Panc1 (cell line): Measurements from ENCODE around the gene LARP1. TPM values are rescaled to one million over a fixed set of nuclear protein-coding genes. Genes with fewer than 3 reads are reported as not detected.

Experiments
- ATAC-seq: fragments of 200-7000 bp; cut with Tn5 transposase; 2 replicates; pipeline ENCODE4 v1.9.1; 2020; ENCODE audit warnings: mild to moderate bottlenecking, moderate library complexity
- BruUV-seq: library from RNA; stranded (reverse); fragments of 400-500 nt; replicated peaks from 2 replicates; lab custom pipeline; 2021; lab: Mats Ljungman, UMichigan
- CTCF ChIA-PET: fragments of 300-600 bp; sonication (Branson Sonifier 250); formaldehyde crosslinking; loops from one replicate; lab custom pipeline; 2022; ENCODE audit warnings: antibody characterized with exemption; lab: Charles Lee
- POLR2A ChIA-PET: fragments of 300-600 bp; sonication (Branson Sonifier 250); formaldehyde crosslinking; loops from one replicate; lab custom pipeline; 2022; ENCODE audit warnings: antibody characterized with exemption; lab: Charles Lee
- DNase-seq: peaks from one replicate; pipeline ENCODE4 v3.0.0-alpha.2; 2010; ENCODE audit warnings: low read depth, low spot score
- H3K27ac ChIP-seq: 2 replicates; pipeline ENCODE4 v1.5.1; 2011; ENCODE audit warnings: mild to moderate bottlenecking, low read length, inconsistent platforms
- H3K27me3 ChIP-seq: fragments of 200-500 bp; sonication (Bioruptor generic); 2 replicates; pipeline ENCODE4 v1.6.0; 2014; ENCODE audit warnings: low read length, inconsistent platforms; ENCODE audit not compliant: control insufficient read depth, insufficient read depth
- H3K36me3 ChIP-seq: fragments of 200-500 bp; sonication (Bioruptor generic); 2 replicates; pipeline ENCODE4 v1.5.1; 2014; ENCODE audit warnings: inconsistent platforms, mild to moderate bottlenecking, low read length, moderate library complexity; ENCODE audit not compliant: control insufficient read depth, insufficient read depth
- H3K4me1 ChIP-seq: 2 replicates; pipeline ENCODE4 v1.5.1; 2011; ENCODE audit warnings: inconsistent platforms, mild to moderate bottlenecking, low read length, moderate library complexity; ENCODE audit not compliant: control insufficient read depth, insufficient read depth
- H3K4me3 ChIP-seq, 2 experiments: 2 replicates each; pipeline ENCODE4 v1.5.1; 2011 to 2012; ENCODE audit warnings: low read depth in 2 of 2, low read length in 2 of 2, mild to moderate bottlenecking in 2 of 2, inconsistent platforms in 1 of 2, moderate library complexity in 1 of 2
- H3K9me3 ChIP-seq: fragments of 200-500 bp; sonication (Bioruptor generic); 2 replicates; pipeline ENCODE4 v1.5.1; 2014; ENCODE audit warnings: low read depth, mild to moderate bottlenecking, inconsistent platforms, low read length, moderate library complexity; ENCODE audit not compliant: control insufficient read depth, insufficient read depth
- CTCF ChIP-seq: fragments of 450-650 bp; IDR thresholded peaks from 2 replicates; pipeline ENCODE4 v1.5.1; 2017; ENCODE audit warnings: mild to moderate bottlenecking
- POLR2AphosphoS5 ChIP-seq: IDR thresholded peaks from 2 replicates; pipeline ENCODE4 v1.6.1; 2012; ENCODE audit warnings: mild to moderate bottlenecking, low read depth, low read length, moderate library complexity
- REST ChIP-seq, 2 experiments: IDR thresholded peaks; 2 replicates each; pipeline ENCODE4 v1.6.1; 2011 to 2012; ENCODE audit warnings: low read depth in 2 of 2, control low read depth in 1 of 2, low read length in 1 of 2, mild to moderate bottlenecking in 1 of 2, moderate library complexity in 1 of 2; ENCODE audit not compliant: insufficient read depth in 1 of 2
- SIN3A ChIP-seq: IDR thresholded peaks from 2 replicates; pipeline ENCODE4 v1.6.1; 2012; ENCODE audit warnings: low read depth, mild to moderate bottlenecking, low read length, moderate library complexity, borderline replicate concordance; ENCODE audit not compliant: insufficient read depth
- TCF7L2 ChIP-seq: IDR thresholded peaks from 2 replicates; pipeline ENCODE4 v1.6.1; 2011; ENCODE audit warnings: mild to moderate bottlenecking, low read depth, low read length, inconsistent platforms
- in situ Hi-C: cut with HindIII; loops from 2 replicates; pipeline ENCODE4 v1.10.0; 2016; ENCODE audit warnings: low sequenced_read_pairs, low pct_unique_long_range_greater_than_20kb
- intact Hi-C: fragments of 100-400 bp; cut with micrococcal nuclease; formaldehyde crosslinking; loops from one replicate; pipeline ENCODE4 v1.10.0; 2022; ENCODE audit not compliant: unreplicated experiment
- total RNA-seq: library from RNA; stranded (reverse); gene quantifications from one replicate; pipeline ENCODE4 v1.2.1, GENCODE V29; 2021; ENCODE audit not compliant: unreplicated experiment

The LARP1 gene
- total RNA-seq, 1 experiment from 2014 or later: 325 TPM

- H3K27me3 ChIP-seq: no peaks in the 10 kb centered on the region
- intact Hi-C loops (no loop called here), in situ Hi-C loops (no loop called here)
- no peak overlapping the region for H3K4me3 ChIP-seq
- DNase-seq (no peak), ATAC-seq (no peak)
- peaks cover 7% of the 10 kb centered on the region for H3K36me3 ChIP-seq
- no peaks in the 10 kb centered on the region for H3K9me3 ChIP-seq
- POLR2A ChIA-PET: no interaction called here
- CTCF ChIA-PET: no interaction called here
- H3K4me1 ChIP-seq: peaks cover 25% of the 10 kb centered on the region
- no TSS peak for BruUV-seq
- TF ChIP-seq TCF7L2: no peak
- no peak overlapping the region for H3K27ac ChIP-seq
Observed at GRCh38 chr5:154863291-154864080, 108.3 kb downstream of the LARP1 start.

GRCh38 chr5:154865466-154866184, 110.4 kb downstream of the LARP1 start:
- Histone ChIP-seq H3K27me3 (no peaks in the 10 kb centered on the region), H3K27ac (no peak overlapping the region), H3K4me3 (no peak overlapping the region), H3K4me1 (peaks cover 19% of the 10 kb centered on the region), H3K9me3 (no peaks in the 10 kb centered on the region), H3K36me3 (peaks cover 9% of the 10 kb centered on the region)
- ATAC-seq (0 out of 2 replicates have a peak, but pooled peaks have one; percentile 42), DNase-seq (no peak)
- BruUV-seq: TSS peak; percentile 6
- ChIA-PET POLR2A (no interaction called here), CTCF (no interaction called here)
- TF ChIP-seq CTCF (no peak), TCF7L2 (no peak), REST (IDR thresholded peaks at IDR 0.05; ENCODE audit: insufficient read depth in 1 of 2, low read depth in 2 of 2, low read length in 1 of 2) (no peak), SIN3A (no peak), POLR2AphosphoS5 (no peak)
- in situ Hi-C loops: no loop called here
- intact Hi-C loops: no loop called here
